ENCODE data around the gene VWA8.

VWA8 gene

GRCh38 chr13:41939398-41939797 is 21.5 kb downstream of the VWA8 start:
- Histone ChIP-seq H3K79me2 (ENCODE audit: low read length) (peaks cover 15% of the 10 kb centered on the region), H3K36me3 (replicated peaks; ENCODE audit: low read depth, low read length) (no peaks in the 10 kb centered on the region), H4K20me1 (ENCODE audit: insufficient read depth, low read length) (peaks cover 5% of the 10 kb centered on the region; the same call in 1 of the 2 replicates), H3K4me3 (ENCODE audit: low read length) (no peak overlapping the region), H3K9ac (ENCODE audit: low read length) (no peak overlapping the region), H3K27me3 (ENCODE audit: low read depth, low read length) (no peaks in the 10 kb centered on the region), H2AFZ (ENCODE audit: low read depth, low read length) (no peak overlapping the region), H3K4me1 (ENCODE audit: low read length) (no peaks in the 10 kb centered on the region), H3K9me3 (ENCODE audit: insufficient read depth, low read length) (no peaks in the 10 kb centered on the region), H3K4me2 (ENCODE audit: low read length) (no peak overlapping the region), H3K27ac (ENCODE audit: low read length) (no peak overlapping the region)
- TF ChIP-seq, protein P1, sequence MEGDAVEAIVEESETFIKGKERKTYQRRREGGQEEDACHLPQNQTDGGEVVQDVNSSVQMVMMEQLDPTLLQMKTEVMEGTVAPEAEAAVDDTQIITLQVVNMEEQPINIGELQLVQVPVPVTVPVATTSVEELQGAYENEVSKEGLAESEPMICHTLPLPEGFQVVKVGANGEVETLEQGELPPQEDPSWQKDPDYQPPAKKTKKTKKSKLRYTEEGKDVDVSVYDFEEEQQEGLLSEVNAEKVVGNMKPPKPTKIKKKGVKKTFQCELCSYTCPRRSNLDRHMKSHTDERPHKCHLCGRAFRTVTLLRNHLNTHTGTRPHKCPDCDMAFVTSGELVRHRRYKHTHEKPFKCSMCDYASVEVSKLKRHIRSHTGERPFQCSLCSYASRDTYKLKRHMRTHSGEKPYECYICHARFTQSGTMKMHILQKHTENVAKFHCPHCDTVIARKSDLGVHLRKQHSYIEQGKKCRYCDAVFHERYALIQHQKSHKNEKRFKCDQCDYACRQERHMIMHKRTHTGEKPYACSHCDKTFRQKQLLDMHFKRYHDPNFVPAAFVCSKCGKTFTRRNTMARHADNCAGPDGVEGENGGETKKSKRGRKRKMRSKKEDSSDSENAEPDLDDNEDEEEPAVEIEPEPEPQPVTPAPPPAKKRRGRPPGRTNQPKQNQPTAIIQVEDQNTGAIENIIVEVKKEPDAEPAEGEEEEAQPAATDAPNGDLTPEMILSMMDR (IDR thresholded peaks at IDR 0.05; ENCODE audit: low read depth, low read length), result no peak
- TF ChIP-seq EZH2phosphoT487 (IDR thresholded peaks at IDR 0.05; ENCODE audit: low read depth), result no peak

- Histone ChIP-seq H3K9ac (ENCODE audit: low read length) (no peak overlapping the region), H4K20me1 (ENCODE audit: insufficient read depth, low read length) (peaks cover 5% of the 10 kb centered on the region; the same call in 1 of the 2 replicates), H2AFZ (ENCODE audit: low read depth, low read length) (no peak overlapping the region), H3K4me1 (ENCODE audit: low read length) (no peaks in the 10 kb centered on the region), H3K4me3 (ENCODE audit: low read length) (no peak overlapping the region), H3K36me3 (replicated peaks; ENCODE audit: low read depth, low read length) (peaks cover 3% of the 10 kb centered on the region), H3K79me2 (ENCODE audit: low read length) (peaks cover 14% of the 10 kb centered on the region), H3K27me3 (ENCODE audit: low read depth, low read length) (no peaks in the 10 kb centered on the region), H3K4me2 (ENCODE audit: low read length) (no peak overlapping the region), H3K27ac (ENCODE audit: low read length) (no peak overlapping the region), H3K9me3 (ENCODE audit: insufficient read depth, low read length) (no peaks in the 10 kb centered on the region)
- no peak for TF ChIP-seq EZH2phosphoT487 (IDR thresholded peaks at IDR 0.05; ENCODE audit: low read depth)
- TF ChIP-seq, protein P1 (IDR thresholded peaks at IDR 0.05; ENCODE audit: low read depth, low read length), result no peak
These were observed 22.0 kb downstream of the VWA8 start for GRCh38 chr13:41938918-41939317.

DNA sequence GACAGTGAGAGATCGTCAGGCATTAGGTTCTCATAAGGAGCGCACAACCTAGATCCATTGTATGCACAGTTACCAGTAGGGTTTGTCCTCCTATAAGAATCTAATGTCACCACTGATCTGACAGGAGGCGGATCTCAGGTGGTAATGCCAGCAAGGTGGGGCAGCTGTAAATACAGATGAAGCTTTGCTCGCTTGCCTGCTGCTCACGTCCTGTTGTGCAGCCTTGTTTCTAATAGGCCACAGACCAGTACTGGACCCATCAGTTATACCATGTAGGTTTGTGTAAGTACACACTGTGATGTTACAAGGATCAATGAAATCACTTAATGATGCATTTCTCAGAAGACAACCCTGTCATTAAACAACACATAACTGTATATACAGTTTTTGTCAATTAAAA is 23.5 kb downstream of the VWA8 start:
- H3K4me3 ChIP-seq (ENCODE audit: low read length), result no peak overlapping the region
- H3K9ac ChIP-seq (ENCODE audit: low read length), result no peak overlapping the region
- H4K20me1 ChIP-seq (ENCODE audit: insufficient read depth, low read length), result peaks cover under 1% of the 10 kb centered on the region; the same call in 1 of the 2 replicates
- no peak overlapping the region for H3K4me2 ChIP-seq (ENCODE audit: low read length)
- H3K9me3 ChIP-seq (ENCODE audit: insufficient read depth, low read length), result no peaks in the 10 kb centered on the region
- H3K79me2 ChIP-seq (ENCODE audit: low read length), result peaks cover 9% of the 10 kb centered on the region
- no peak overlapping the region for H3K27ac ChIP-seq (ENCODE audit: low read length)
- H3K4me1 ChIP-seq (ENCODE audit: low read length), result no peaks in the 10 kb centered on the region
- H3K36me3 ChIP-seq (replicated peaks; ENCODE audit: low read depth, low read length), result peaks cover 3% of the 10 kb centered on the region
- H2AFZ ChIP-seq (ENCODE audit: low read depth, low read length), result no peak overlapping the region
- TF ChIP-seq EZH2phosphoT487 (IDR thresholded peaks at IDR 0.05; ENCODE audit: low read depth), result no peak
- TF ChIP-seq, protein P1 (IDR thresholded peaks at IDR 0.05; ENCODE audit: low read depth, low read length), result no peak
- H3K27me3 ChIP-seq (ENCODE audit: low read depth, low read length), result no peaks in the 10 kb centered on the region

DNA sequence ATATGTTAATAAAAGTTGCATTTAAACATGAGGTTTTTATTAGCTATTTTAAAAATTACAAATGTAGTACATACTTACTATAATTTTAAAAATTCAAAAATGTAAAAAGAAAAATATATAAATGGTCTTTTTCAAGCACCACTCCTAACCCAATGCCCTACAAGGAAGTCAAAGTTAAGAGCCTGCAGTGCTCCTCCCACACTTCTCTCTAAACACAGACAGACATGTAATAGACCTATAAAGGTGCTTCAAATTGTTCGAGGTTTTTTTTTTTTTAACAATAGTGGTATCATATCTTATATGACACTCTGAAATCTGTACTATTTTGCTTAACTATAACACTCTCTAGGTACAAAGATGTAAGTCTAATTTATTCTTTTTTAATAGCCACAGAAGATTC is 25.4 kb downstream of the VWA8 start:
- Histone ChIP-seq H3K9me3 (ENCODE audit: insufficient read depth, low read length) (no peaks in the 10 kb centered on the region), H3K79me2 (ENCODE audit: low read length) (peaks cover 4% of the 10 kb centered on the region; the same call in 1 of the 2 replicates)

More for the DNA sequence above, 25.4 kb downstream of the VWA8 start:
- Histone ChIP-seq H3K27ac (ENCODE audit: low read length) (no peak overlapping the region), H3K9ac (ENCODE audit: low read length) (no peak overlapping the region), H3K4me1 (ENCODE audit: low read length) (no peaks in the 10 kb centered on the region), H3K36me3 (replicated peaks; ENCODE audit: low read depth, low read length) (peaks cover 3% of the 10 kb centered on the region), H2AFZ (ENCODE audit: low read depth, low read length) (no peak overlapping the region), H4K20me1 (ENCODE audit: insufficient read depth, low read length) (no peaks in the 10 kb centered on the region), H3K4me2 (ENCODE audit: low read length) (no peak overlapping the region), H3K27me3 (ENCODE audit: low read depth, low read length) (no peaks in the 10 kb centered on the region), H3K4me3 (ENCODE audit: low read length) (no peak overlapping the region)
- TF ChIP-seq, protein P1 (IDR thresholded peaks at IDR 0.05; ENCODE audit: low read depth, low read length), result no peak
- TF ChIP-seq EZH2phosphoT487 (IDR thresholded peaks at IDR 0.05; ENCODE audit: low read depth), result no peak

All from OCI-LY3 (cell line).